Measurements from ENCODE around the gene MARCHF10.

- no peak for TF ChIP-seq EP300 (IDR thresholded peaks at IDR 0.05)
- TF ChIP-seq POLR2AphosphoS5 (IDR thresholded peaks at IDR 0.05), result no peak
- TF ChIP-seq POLR2A (IDR thresholded peaks at IDR 0.05), result no peak
- TF ChIP-seq CTCF (IDR thresholded peaks at IDR 0.05), result no peak
Measured at GRCh38 chr17:62786646-62787045, 21.5 kb downstream of the MARCHF10 start.
